HEK293 (cell line): ENCODE results near the gene APOC1.

Experiments
- EGR2 ChIP-seq: fragments of 450-650 bp; formaldehyde crosslinking; IDR thresholded peaks from 2 replicates; pipeline ENCODE4 v1.5.1; 2016; ENCODE audit warnings: low read depth, missing biosample characterization, missing genetic modification characterization
- IKZF3 ChIP-seq: fragments of 450-650 bp; IDR thresholded peaks from 2 replicates; pipeline ENCODE4 v1.5.0; 2018; ENCODE audit warnings: missing biosample characterization, mild to moderate bottlenecking, missing genetic modification characterization, moderate library complexity
- KLF16 ChIP-seq: fragments of 450-650 bp; formaldehyde crosslinking; IDR thresholded peaks from 2 replicates; pipeline ENCODE4 v1.5.1; 2017; ENCODE audit warnings: missing biosample characterization, missing genetic modification characterization
- PRDM1 ChIP-seq: fragments of 450-650 bp; formaldehyde crosslinking; IDR thresholded peaks from 2 replicates; pipeline ENCODE4; 2016; ENCODE audit warnings: missing biosample characterization, missing genetic modification characterization
- PRDM10 ChIP-seq: fragments of 450-650 bp; formaldehyde crosslinking; IDR thresholded peaks from 2 replicates; pipeline ENCODE4 v1.5.1; 2016; ENCODE audit warnings: missing biosample characterization, missing genetic modification characterization
- SP3 ChIP-seq: fragments of 450-650 bp; formaldehyde crosslinking; IDR thresholded peaks from 2 replicates; pipeline ENCODE4 v1.5.1; 2016; ENCODE audit warnings: missing biosample characterization, missing genetic modification characterization
- TCF7L2 ChIP-seq: IDR thresholded peaks from 2 replicates; pipeline ENCODE4 v1.6.1; 2011; ENCODE audit warnings: low read depth, mild to moderate bottlenecking, inconsistent platforms, low read length, moderate library complexity, borderline replicate concordance
- ZBTB49 ChIP-seq: fragments of 450-650 bp; formaldehyde crosslinking; IDR thresholded peaks from 2 replicates; pipeline ENCODE4 v1.5.1; 2016; ENCODE audit warnings: missing biosample characterization, missing genetic modification characterization, low read depth
- ZFP37 ChIP-seq: fragments of 450-650 bp; formaldehyde crosslinking; IDR thresholded peaks from 2 replicates; pipeline ENCODE4 v1.5.1; 2016; ENCODE audit warnings: missing biosample characterization, missing genetic modification characterization
- ZIC2 ChIP-seq: fragments of 450-650 bp; formaldehyde crosslinking; IDR thresholded peaks from 2 replicates; pipeline ENCODE4 v1.5.1; 2016; ENCODE audit warnings: missing biosample characterization, missing genetic modification characterization
- ZNF10 ChIP-seq: fragments of 450-650 bp; formaldehyde crosslinking; IDR thresholded peaks from 2 replicates; pipeline ENCODE4 v1.5.1; 2017; ENCODE audit warnings: missing biosample characterization, missing genetic modification characterization
- ZNF132 ChIP-seq: fragments of 450-650 bp; formaldehyde crosslinking; IDR thresholded peaks from 2 replicates; pipeline ENCODE4 v1.5.1; 2017; ENCODE audit warnings: missing biosample characterization, missing genetic modification characterization, borderline replicate concordance
- ZNF169 ChIP-seq: fragments of 450-650 bp; formaldehyde crosslinking; IDR thresholded peaks from 2 replicates; pipeline ENCODE4 v1.5.1; 2016; ENCODE audit warnings: missing biosample characterization, missing genetic modification characterization
- ZNF174 ChIP-seq: fragments of 450-650 bp; formaldehyde crosslinking; IDR thresholded peaks from 2 replicates; pipeline ENCODE4 v1.5.0; 2017; ENCODE audit warnings: missing biosample characterization, mild to moderate bottlenecking, missing genetic modification characterization
- ZNF292 ChIP-seq: fragments of 450-650 bp; formaldehyde crosslinking; IDR thresholded peaks from 2 replicates; pipeline ENCODE4 v1.5.1; 2016; ENCODE audit warnings: low read depth, missing biosample characterization, missing genetic modification characterization, borderline replicate concordance
- ZNF335 ChIP-seq: fragments of 450-650 bp; formaldehyde crosslinking; conservative IDR thresholded peaks from 2 replicates; pipeline ENCODE4 v1.5.1; 2016; ENCODE audit warnings: missing biosample characterization, missing genetic modification characterization
- ZNF350 ChIP-seq: fragments of 450-650 bp; formaldehyde crosslinking; IDR thresholded peaks from 2 replicates; pipeline ENCODE4 v1.5.0; 2017; ENCODE audit warnings: missing biosample characterization, mild to moderate bottlenecking, missing genetic modification characterization
- ZNF473 ChIP-seq: fragments of 450-650 bp; formaldehyde crosslinking; IDR thresholded peaks from 2 replicates; pipeline ENCODE4 v1.5.1; 2017; ENCODE audit warnings: missing biosample characterization, missing genetic modification characterization
- ZNF514 ChIP-seq: fragments of 450-650 bp; formaldehyde crosslinking; IDR thresholded peaks from 2 replicates; pipeline ENCODE4 v1.5.1; 2016; ENCODE audit warnings: missing biosample characterization, missing genetic modification characterization
- ZNF544 ChIP-seq: fragments of 450-650 bp; formaldehyde crosslinking; IDR thresholded peaks from 2 replicates; pipeline ENCODE4 v1.5.0; 2017; ENCODE audit warnings: missing biosample characterization, missing genetic modification characterization
- ZNF692 ChIP-seq: fragments of 450-650 bp; formaldehyde crosslinking; IDR thresholded peaks from 2 replicates; pipeline ENCODE4 v1.5.1; 2016; ENCODE audit warnings: missing biosample characterization, missing genetic modification characterization
- ZNF830 ChIP-seq: fragments of 450-650 bp; IDR thresholded peaks from 2 replicates; pipeline ENCODE4 v1.5.0; 2018; ENCODE audit warnings: missing biosample characterization, missing genetic modification characterization, low read depth, mild to moderate bottlenecking, moderate library complexity
- TF ChIP-seq, protein P1 (sequence below): fragments of 450-650 bp; formaldehyde crosslinking; IDR thresholded peaks from 2 replicates; pipeline ENCODE4 v1.5.1; 2016; ENCODE audit warnings: missing biosample characterization, missing genetic modification characterization
- TF ChIP-seq, protein P2 (sequence below): fragments of 450-650 bp; formaldehyde crosslinking; IDR thresholded peaks from 2 replicates; pipeline ENCODE4 v1.5.0; 2017; ENCODE audit warnings: missing biosample characterization, missing genetic modification characterization, borderline replicate concordance
- TF ChIP-seq, protein P3 (sequence below): fragments of 450-650 bp; formaldehyde crosslinking; IDR thresholded peaks from 2 replicates; pipeline ENCODE4 v1.5.1; 2016; ENCODE audit warnings: missing biosample characterization, missing genetic modification characterization

APOC1 gene

DNA sequence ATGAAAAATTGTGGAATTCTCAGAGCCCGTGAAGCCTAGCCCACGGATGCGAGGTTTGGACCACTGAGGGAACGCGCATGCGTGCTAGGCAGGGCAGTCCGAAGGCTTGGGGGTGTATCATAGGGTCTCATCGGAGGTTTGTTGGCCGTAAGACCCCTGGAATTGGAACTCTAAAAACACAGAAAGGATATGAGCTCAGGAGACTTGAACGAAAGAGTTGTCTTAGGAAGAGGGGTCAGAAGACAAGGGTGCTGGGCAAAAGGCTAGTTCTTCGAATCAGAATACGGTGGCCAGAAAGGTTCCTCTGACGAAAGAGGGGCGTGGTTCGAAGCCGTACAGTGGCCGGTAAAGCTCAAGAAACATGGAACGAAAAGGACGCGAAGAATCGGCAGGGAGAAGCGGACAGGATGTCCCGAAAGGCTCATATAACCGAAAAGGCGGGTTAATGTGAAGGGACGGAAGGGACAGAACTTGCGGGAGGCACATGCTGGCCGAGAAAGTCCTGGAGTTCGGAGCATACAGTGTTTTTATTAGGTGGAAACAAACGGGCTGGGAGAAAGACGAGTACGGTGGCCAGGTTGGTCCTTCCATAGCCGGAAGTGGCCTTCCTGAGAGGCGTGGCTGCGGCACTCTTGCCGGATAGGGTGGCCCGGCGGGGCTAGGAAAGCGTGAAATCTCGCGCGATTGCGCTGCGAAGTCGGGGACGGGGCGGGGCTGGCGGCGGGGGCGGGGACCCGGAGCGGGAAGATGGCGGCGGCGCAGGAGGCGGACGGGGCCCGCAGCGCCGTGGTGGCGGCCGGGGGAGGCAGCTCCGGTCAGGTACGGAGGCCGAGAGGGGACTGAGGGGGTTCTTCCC is 40.5 kb downstream of the APOC1 start, which contains the start of gene CLPTM1 (continued):
- TF ChIP-seq ZNF174 (tag by site-specific recombination) (no peak), ZNF544 (tag by site-specific recombination) (no peak), PRDM10 (tag by site-specific recombination) (peak; percentile 90), ZNF692 (peak; percentile 88), ZNF473 (tag by site-specific recombination) (no peak), ZNF132 (no peak), ZFP37 (tag by site-specific recombination) (peak; percentile 95), ZNF10 (tag by site-specific recombination) (peak; percentile 8; the same call in 1 of the 2 replicates), EGR2 (tag by site-specific recombination) (no peak), ZBTB49 (no peak), ZNF335 (peak; percentile 99), KLF16 (tag by site-specific recombination) (peak; percentile 99), ZNF830 (tag by site-specific recombination) (no peak), SP3 (tag by site-specific recombination) (peak; percentile 96), ZNF514 (tag by site-specific recombination) (no peak), ZNF350 (tag by site-specific recombination) (no peak), ZNF292 (tag by site-specific recombination) (no peak), ZNF169 (tag by site-specific recombination) (no peak), PRDM1 (tag by site-specific recombination) (no peak), TCF7L2 (no peak), ZIC2 (tag by site-specific recombination) (no peak), IKZF3 (tag by site-specific recombination) (no peak)
- TF ChIP-seq, protein P1, sequence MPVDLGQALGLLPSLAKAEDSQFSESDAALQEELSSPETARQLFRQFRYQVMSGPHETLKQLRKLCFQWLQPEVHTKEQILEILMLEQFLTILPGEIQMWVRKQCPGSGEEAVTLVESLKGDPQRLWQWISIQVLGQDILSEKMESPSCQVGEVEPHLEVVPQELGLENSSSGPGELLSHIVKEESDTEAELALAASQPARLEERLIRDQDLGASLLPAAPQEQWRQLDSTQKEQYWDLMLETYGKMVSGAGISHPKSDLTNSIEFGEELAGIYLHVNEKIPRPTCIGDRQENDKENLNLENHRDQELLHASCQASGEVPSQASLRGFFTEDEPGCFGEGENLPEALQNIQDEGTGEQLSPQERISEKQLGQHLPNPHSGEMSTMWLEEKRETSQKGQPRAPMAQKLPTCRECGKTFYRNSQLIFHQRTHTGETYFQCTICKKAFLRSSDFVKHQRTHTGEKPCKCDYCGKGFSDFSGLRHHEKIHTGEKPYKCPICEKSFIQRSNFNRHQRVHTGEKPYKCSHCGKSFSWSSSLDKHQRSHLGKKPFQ (tag by site-specific recombination), result no peak
- TF ChIP-seq, protein P2, sequence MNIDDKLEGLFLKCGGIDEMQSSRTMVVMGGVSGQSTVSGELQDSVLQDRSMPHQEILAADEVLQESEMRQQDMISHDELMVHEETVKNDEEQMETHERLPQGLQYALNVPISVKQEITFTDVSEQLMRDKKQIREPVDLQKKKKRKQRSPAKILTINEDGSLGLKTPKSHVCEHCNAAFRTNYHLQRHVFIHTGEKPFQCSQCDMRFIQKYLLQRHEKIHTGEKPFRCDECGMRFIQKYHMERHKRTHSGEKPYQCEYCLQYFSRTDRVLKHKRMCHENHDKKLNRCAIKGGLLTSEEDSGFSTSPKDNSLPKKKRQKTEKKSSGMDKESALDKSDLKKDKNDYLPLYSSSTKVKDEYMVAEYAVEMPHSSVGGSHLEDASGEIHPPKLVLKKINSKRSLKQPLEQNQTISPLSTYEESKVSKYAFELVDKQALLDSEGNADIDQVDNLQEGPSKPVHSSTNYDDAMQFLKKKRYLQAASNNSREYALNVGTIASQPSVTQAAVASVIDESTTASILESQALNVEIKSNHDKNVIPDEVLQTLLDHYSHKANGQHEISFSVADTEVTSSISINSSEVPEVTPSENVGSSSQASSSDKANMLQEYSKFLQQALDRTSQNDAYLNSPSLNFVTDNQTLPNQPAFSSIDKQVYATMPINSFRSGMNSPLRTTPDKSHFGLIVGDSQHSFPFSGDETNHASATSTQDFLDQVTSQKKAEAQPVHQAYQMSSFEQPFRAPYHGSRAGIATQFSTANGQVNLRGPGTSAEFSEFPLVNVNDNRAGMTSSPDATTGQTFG (tag by site-specific recombination), result no peak
- TF ChIP-seq, protein P3, sequence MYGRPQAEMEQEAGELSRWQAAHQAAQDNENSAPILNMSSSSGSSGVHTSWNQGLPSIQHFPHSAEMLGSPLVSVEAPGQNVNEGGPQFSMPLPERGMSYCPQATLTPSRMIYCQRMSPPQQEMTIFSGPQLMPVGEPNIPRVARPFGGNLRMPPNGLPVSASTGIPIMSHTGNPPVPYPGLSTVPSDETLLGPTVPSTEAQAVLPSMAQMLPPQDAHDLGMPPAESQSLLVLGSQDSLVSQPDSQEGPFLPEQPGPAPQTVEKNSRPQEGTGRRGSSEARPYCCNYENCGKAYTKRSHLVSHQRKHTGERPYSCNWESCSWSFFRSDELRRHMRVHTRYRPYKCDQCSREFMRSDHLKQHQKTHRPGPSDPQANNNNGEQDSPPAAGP (tag by site-specific recombination), result peak; percentile 47; the same call in 1 of the 2 replicates
